HCT116 (cell line): ENCODE data around the gene TAF5L. TPM values are rescaled to one million over a fixed set of nuclear protein-coding genes. Genes with fewer than 3 reads are reported as not detected.

Source experiments
- ATAC-seq: fragments of 200-7000 bp; cut with Tn5 transposase; 2 replicates; pipeline ENCODE4 v1.9.1; 2020; ENCODE audit warnings: mild to moderate bottlenecking, moderate library complexity
- BruUV-seq: library from RNA; stranded (reverse); fragments of 400-500 nt; replicated peaks from 2 replicates; lab custom pipeline; 2021; lab: Mats Ljungman, UMichigan
- CTCF ChIA-PET: fragments of 300-600 bp; sonication (Branson Sonifier 250); formaldehyde crosslinking; loops from one replicate; lab custom pipeline; 2021; ENCODE audit warnings: antibody characterized with exemption; lab: Charles Lee
- POLR2A ChIA-PET: fragments of 300-600, 350-600 bp; sonication (Branson Sonifier 250); formaldehyde crosslinking; loops from one replicate; lab custom pipeline; 2021; ENCODE audit warnings: antibody characterized with exemption; lab: Charles Lee
- RAD21 ChIA-PET, 2 experiments: fragments of 300-600 bp; sonication (Branson Sonifier 250); formaldehyde crosslinking; loops; one replicate each; lab custom pipeline; 2023; ENCODE audit warnings: low total read pairs in 2 of 2; ENCODE audit not compliant: uncharacterized antibody in 2 of 2, unreplicated experiment in 2 of 2, low non-redundant PET in 1 of 2; lab: Charles Lee
- DNase-seq: peaks from one replicate; pipeline ENCODE4 v3.0.0-alpha.2; 2010; ENCODE audit warnings: low read depth, low spot score
- H2AFZ ChIP-seq: fragments of 200-600 bp; shearing (Covaris generic), sonication (generic); 2 replicates; pipeline ENCODE4 v1.6.1; 2017; ENCODE audit warnings: low read depth, mixed run types, mixed read lengths, antibody characterized with exemption, low read length; ENCODE audit not compliant: poor library complexity, severe bottlenecking
- H3K27ac ChIP-seq: 2 replicates; pipeline ENCODE4 v1.5.1; 2012; ENCODE audit warnings: low read depth, low read length
- H3K27me3 ChIP-seq: fragments of 200-600 bp; sonication (generic); 2 replicates; pipeline ENCODE4 v1.6.1; 2016; ENCODE audit warnings: mixed run types, low read length, mixed read lengths; ENCODE audit not compliant: insufficient read depth
- H3K36me3 ChIP-seq, 2 experiments: fragments of 200-500 bp in 1 of 2; fragments of 200-600 bp in 1 of 2; sonication (Bioruptor generic) in 1 of 2; sonication (generic) in 1 of 2; 2 replicates each; pipeline versions ENCODE4 v1.5.1 to v1.6.1; 2014 to 2016; ENCODE audit warnings: low read length in 2 of 2, inconsistent platforms in 1 of 2, mixed read lengths in 1 of 2, mixed run types in 1 of 2; ENCODE audit not compliant: insufficient read depth in 2 of 2, control insufficient read depth in 1 of 2
- H3K4me1 ChIP-seq, 2 experiments: fragments of 200-600 bp in 1 of 2; sonication (generic) in 1 of 2; 2 replicates each; pipeline versions ENCODE4 v1.5.1 to v1.6.1; 2012 to 2017; ENCODE audit warnings: low read length in 2 of 2, inconsistent platforms in 1 of 2, mild to moderate bottlenecking in 1 of 2, mixed read lengths in 1 of 2, mixed run types in 1 of 2, moderate library complexity in 1 of 2; ENCODE audit not compliant: insufficient read depth in 2 of 2, control insufficient read depth in 1 of 2
- H3K4me2 ChIP-seq: fragments of 200-600 bp; sonication (generic); 2 replicates; pipeline ENCODE4 v1.6.1; 2017; ENCODE audit warnings: mixed run types, low read length, mixed read lengths
- H3K4me3 ChIP-seq, 2 experiments: fragments of 200-600 bp in 1 of 2; sonication (generic) in 1 of 2; replicated peaks in 1 of 2; 2 replicates each; pipeline ENCODE4 v1.5.1; 2011 to 2016; ENCODE audit warnings: low read length in 2 of 2, control low read depth in 1 of 2, low read depth in 1 of 2, mild to moderate bottlenecking in 1 of 2, mixed read lengths in 1 of 2, mixed run types in 1 of 2
- H3K79me2 ChIP-seq: fragments of 200-600 bp; sonication (generic); 2 replicates; pipeline ENCODE4 v1.6.1; 2017; ENCODE audit warnings: mild to moderate bottlenecking, mixed run types, low read length, moderate library complexity, mixed read lengths; ENCODE audit not compliant: insufficient read depth
- H3K9ac ChIP-seq: fragments of 200-600 bp; sonication (generic); 2 replicates; pipeline ENCODE4 v1.6.1; 2016; ENCODE audit warnings: low read length, mixed read lengths
- H3K9me2 ChIP-seq: fragments of 200-600 bp; sonication (generic), shearing (Covaris generic); 2 replicates; pipeline ENCODE4 v1.6.1; 2017; ENCODE audit warnings: mixed run types, mild to moderate bottlenecking, moderate library complexity; ENCODE audit not compliant: insufficient read depth
- H3K9me3 ChIP-seq, 2 experiments: fragments of 200-500 bp in 1 of 2; fragments of 200-600 bp in 1 of 2; sonication (Bioruptor generic) in 1 of 2; sonication (generic) in 1 of 2; 2 replicates each; pipeline ENCODE4 v1.6.1; 2014 to 2017; ENCODE audit warnings: low read length in 2 of 2, mixed read lengths in 2 of 2, inconsistent platforms in 1 of 2, low read depth in 1 of 2, mild to moderate bottlenecking in 1 of 2, mixed run types in 1 of 2, moderate library complexity in 1 of 2; ENCODE audit not compliant: control insufficient read depth in 1 of 2, insufficient read depth in 1 of 2
- H4K20me1 ChIP-seq: fragments of 200-600 bp; sonication (generic), shearing (Covaris generic); 2 replicates; pipeline ENCODE4 v1.6.1; 2017; ENCODE audit warnings: mixed run types, mild to moderate bottlenecking, moderate library complexity; ENCODE audit not compliant: insufficient read depth
- CBX3 ChIP-seq: IDR thresholded peaks from 2 replicates; pipeline ENCODE4 v1.6.1; 2012; ENCODE audit warnings: low read depth
- CEBPB ChIP-seq: IDR thresholded peaks from 2 replicates; pipeline ENCODE4 v1.6.1; 2012; ENCODE audit warnings: low read depth
- EGR1 ChIP-seq: IDR thresholded peaks from 2 replicates; pipeline ENCODE4 v1.6.1; 2012; ENCODE audit warnings: low read depth
- ELF1 ChIP-seq: IDR thresholded peaks from 2 replicates; pipeline ENCODE4 v1.6.1; 2012; ENCODE audit warnings: low read depth, borderline replicate concordance
- EZH2 ChIP-seq: fragments of 200-600 bp; sonication (generic); IDR thresholded peaks from 2 replicates; pipeline ENCODE4 v1.6.1; 2017; ENCODE audit warnings: antibody characterized with exemption, mixed run types
- EZH2phosphoT487 ChIP-seq: fragments of 200-600 bp; IDR thresholded peaks from 2 replicates; pipeline ENCODE4 v1.6.1; 2018; ENCODE audit warnings: antibody characterized with exemption, borderline replicate concordance
- FOSL1 ChIP-seq: IDR thresholded peaks from 2 replicates; pipeline ENCODE4 v1.6.1; 2012; ENCODE audit warnings: low read depth
- JUND ChIP-seq: IDR thresholded peaks from 2 replicates; pipeline ENCODE4 v1.6.1; 2012
- POLR2A ChIP-seq: IDR thresholded peaks from 2 replicates; pipeline ENCODE4 v1.7.0; 2011; ENCODE audit warnings: borderline replicate concordance; ENCODE audit not compliant: insufficient read depth, insufficient read length; ENCODE audit errors: extremely low read depth
- POLR2AphosphoS5 ChIP-seq: IDR thresholded peaks from 2 replicates; pipeline ENCODE4 v1.6.1; 2011; ENCODE audit warnings: mild to moderate bottlenecking, low read depth, low read length, moderate library complexity
- RAD21 ChIP-seq: IDR thresholded peaks from 2 replicates; pipeline ENCODE4 v1.6.1; 2012; ENCODE audit warnings: low read depth, mild to moderate bottlenecking
- SIN3A ChIP-seq: IDR thresholded peaks from 2 replicates; pipeline ENCODE4 v1.6.1; 2012; ENCODE audit warnings: low read depth
- SP1 ChIP-seq: IDR thresholded peaks from 2 replicates; pipeline ENCODE4 v1.6.1; 2012; ENCODE audit warnings: low read depth
- SRF ChIP-seq: IDR thresholded peaks from 2 replicates; pipeline ENCODE4 v1.6.1; 2012; ENCODE audit warnings: low read depth
- TCF7L2 ChIP-seq: IDR thresholded peaks from 2 replicates; pipeline ENCODE4 v1.7.0; 2011; ENCODE audit warnings: borderline replicate concordance, inconsistent platforms; ENCODE audit not compliant: insufficient read depth, insufficient read length; ENCODE audit errors: extremely low read depth
- ZFX ChIP-seq: fragments of 450-650 bp; IDR thresholded peaks from 2 replicates; pipeline ENCODE4 v1.6.1; 2017
- ZNF274 ChIP-seq: fragments of 200-500 bp; sonication (Bioruptor generic); IDR thresholded peaks from 2 replicates; pipeline ENCODE4 v1.6.1; 2014; ENCODE audit warnings: mild to moderate bottlenecking, low read depth, low read length, inconsistent platforms
- intact Hi-C: fragments of 100-400 bp; cut with micrococcal nuclease; formaldehyde crosslinking; loops from 2 replicates; pipeline ENCODE4 v1.10.0; 2022
- total RNA-seq: library from RNA; stranded (reverse); gene quantifications from one replicate; pipeline ENCODE4 v1.2.1, GENCODE V29; 2021; ENCODE audit not compliant: unreplicated experiment
- TF ChIP-seq, protein P1 (sequence below): IDR thresholded peaks from 2 replicates; pipeline ENCODE4 v1.6.1; 2012; ENCODE audit warnings: low read depth
- TF ChIP-seq, protein P2 (sequence below), 3 experiments: fragments of 200-600 bp in 1 of 3; sonication (generic) in 1 of 3; IDR thresholded peaks in 2 of 3; conservative IDR thresholded peaks in 1 of 3; 2 replicates each; pipeline ENCODE4 v1.5.1; 2012 to 2017; ENCODE audit warnings: low read depth in 2 of 3, low read length in 2 of 3, antibody characterized with exemption in 1 of 3, borderline replicate concordance in 1 of 3, control low read depth in 1 of 3, mild to moderate bottlenecking in 1 of 3, mixed read lengths in 1 of 3, mixed run types in 1 of 3, moderate library complexity in 1 of 3; ENCODE audit not compliant: insufficient read depth in 1 of 3

The TAF5L gene
- total RNA-seq, 1 experiment from 2014 or later = 22.4 TPM

DNA sequence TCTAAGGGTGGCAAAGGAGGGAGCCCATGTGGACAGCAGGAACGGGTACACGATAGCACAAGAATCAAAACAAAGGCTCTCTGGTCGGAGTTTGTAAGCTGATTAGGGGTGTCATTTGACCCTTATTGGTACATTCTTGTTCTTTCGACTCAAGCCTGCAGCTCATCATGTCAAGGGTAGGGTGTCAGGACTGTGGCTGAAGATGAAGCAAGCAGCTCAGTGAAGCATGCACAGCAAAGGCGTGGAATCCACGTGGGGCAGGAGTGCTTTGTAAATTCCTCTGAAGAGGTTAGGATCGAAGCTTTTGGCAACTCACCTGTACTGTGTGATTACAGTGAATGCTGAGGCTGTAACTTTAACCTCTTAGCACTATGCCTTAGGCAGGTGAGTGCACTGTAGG, 62.7 kb downstream of the TAF5L start:
- no peak overlapping the region for H2AFZ ChIP-seq
- CTCF ChIA-PET = no interaction called here
- intact Hi-C loops = no loop called here
- no peaks in the 10 kb centered on the region for H3K79me2 ChIP-seq
- no peak overlapping the region for H3K4me2 ChIP-seq
- H4K20me1 ChIP-seq = no peaks in the 10 kb centered on the region
- RAD21 ChIA-PET = no interaction called here
- DNase-seq (no peak), ATAC-seq (no peak)
- no peak overlapping the region for H3K9ac ChIP-seq
- no peaks in the 10 kb centered on the region for H3K27me3 ChIP-seq
- H3K9me2 ChIP-seq = no peaks in the 10 kb centered on the region
- POLR2A ChIA-PET = no interaction called here
- H3K27ac ChIP-seq = no peak overlapping the region
- no peak overlapping the region for H3K4me3 ChIP-seq
- no peaks in the 10 kb centered on the region for H3K9me3 ChIP-seq
- no peaks in the 10 kb centered on the region for H3K36me3 ChIP-seq
- peaks cover 6 to 8% of the 10 kb centered on the region in 2 experiments for H3K4me1 ChIP-seq
- BruUV-seq = no TSS peak
- no peak for TF ChIP-seq JUND
- no peak for TF ChIP-seq RAD21
- TF ChIP-seq, protein P1, sequence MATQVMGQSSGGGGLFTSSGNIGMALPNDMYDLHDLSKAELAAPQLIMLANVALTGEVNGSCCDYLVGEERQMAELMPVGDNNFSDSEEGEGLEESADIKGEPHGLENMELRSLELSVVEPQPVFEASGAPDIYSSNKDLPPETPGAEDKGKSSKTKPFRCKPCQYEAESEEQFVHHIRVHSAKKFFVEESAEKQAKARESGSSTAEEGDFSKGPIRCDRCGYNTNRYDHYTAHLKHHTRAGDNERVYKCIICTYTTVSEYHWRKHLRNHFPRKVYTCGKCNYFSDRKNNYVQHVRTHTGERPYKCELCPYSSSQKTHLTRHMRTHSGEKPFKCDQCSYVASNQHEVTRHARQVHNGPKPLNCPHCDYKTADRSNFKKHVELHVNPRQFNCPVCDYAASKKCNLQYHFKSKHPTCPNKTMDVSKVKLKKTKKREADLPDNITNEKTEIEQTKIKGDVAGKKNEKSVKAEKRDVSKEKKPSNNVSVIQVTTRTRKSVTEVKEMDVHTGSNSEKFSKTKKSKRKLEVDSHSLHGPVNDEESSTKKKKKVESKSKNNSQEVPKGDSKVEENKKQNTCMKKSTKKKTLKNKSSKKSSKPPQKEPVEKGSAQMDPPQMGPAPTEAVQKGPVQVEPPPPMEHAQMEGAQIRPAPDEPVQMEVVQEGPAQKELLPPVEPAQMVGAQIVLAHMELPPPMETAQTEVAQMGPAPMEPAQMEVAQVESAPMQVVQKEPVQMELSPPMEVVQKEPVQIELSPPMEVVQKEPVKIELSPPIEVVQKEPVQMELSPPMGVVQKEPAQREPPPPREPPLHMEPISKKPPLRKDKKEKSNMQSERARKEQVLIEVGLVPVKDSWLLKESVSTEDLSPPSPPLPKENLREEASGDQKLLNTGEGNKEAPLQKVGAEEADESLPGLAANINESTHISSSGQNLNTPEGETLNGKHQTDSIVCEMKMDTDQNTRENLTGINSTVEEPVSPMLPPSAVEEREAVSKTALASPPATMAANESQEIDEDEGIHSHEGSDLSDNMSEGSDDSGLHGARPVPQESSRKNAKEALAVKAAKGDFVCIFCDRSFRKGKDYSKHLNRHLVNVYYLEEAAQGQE = no peak
- TF ChIP-seq CBX3 = no peak
- TF ChIP-seq EZH2phosphoT487 = no peak
- no peak for TF ChIP-seq ELF1
- no peak for TF ChIP-seq SIN3A
- TF ChIP-seq TCF7L2 = no peak
- TF ChIP-seq SP1 = no peak
- no peak for TF ChIP-seq CEBPB
- TF ChIP-seq, protein P2, sequence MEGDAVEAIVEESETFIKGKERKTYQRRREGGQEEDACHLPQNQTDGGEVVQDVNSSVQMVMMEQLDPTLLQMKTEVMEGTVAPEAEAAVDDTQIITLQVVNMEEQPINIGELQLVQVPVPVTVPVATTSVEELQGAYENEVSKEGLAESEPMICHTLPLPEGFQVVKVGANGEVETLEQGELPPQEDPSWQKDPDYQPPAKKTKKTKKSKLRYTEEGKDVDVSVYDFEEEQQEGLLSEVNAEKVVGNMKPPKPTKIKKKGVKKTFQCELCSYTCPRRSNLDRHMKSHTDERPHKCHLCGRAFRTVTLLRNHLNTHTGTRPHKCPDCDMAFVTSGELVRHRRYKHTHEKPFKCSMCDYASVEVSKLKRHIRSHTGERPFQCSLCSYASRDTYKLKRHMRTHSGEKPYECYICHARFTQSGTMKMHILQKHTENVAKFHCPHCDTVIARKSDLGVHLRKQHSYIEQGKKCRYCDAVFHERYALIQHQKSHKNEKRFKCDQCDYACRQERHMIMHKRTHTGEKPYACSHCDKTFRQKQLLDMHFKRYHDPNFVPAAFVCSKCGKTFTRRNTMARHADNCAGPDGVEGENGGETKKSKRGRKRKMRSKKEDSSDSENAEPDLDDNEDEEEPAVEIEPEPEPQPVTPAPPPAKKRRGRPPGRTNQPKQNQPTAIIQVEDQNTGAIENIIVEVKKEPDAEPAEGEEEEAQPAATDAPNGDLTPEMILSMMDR (IDR thresholded peaks at IDR 0.05 in 2 of 3, conservative IDR thresholded peaks at IDR 0.05 in 1 of 3; ENCODE audit: borderline replicate concordance in 1 of 3, insufficient read depth in 1 of 3, low read depth in 2 of 3, low read length in 2 of 3) = no peak
- TF ChIP-seq ZNF274 = no peak
- TF ChIP-seq ZFX = no peak
- no peak for TF ChIP-seq EGR1
- TF ChIP-seq SRF = no peak
- TF ChIP-seq POLR2A = no peak
- TF ChIP-seq FOSL1 = no peak
- TF ChIP-seq EZH2 = no peak
- no peak for TF ChIP-seq POLR2AphosphoS5
